Measurements from ENCODE around the gene PKN3. TPM values are rescaled to one million over a fixed set of nuclear protein-coding genes. Genes with fewer than 3 reads are reported as not detected.
A peak's percentile ranks its signal among the peaks of the same experiment; 100 is the strongest.
"Not testable (repeated sequence)": the region's sequence is repeated elsewhere in the genome, so short reads cannot be mapped to it uniquely, and the experiment has no call there.

The PKN3 gene
- total RNA-seq, 2 donors from 2014 or later: 26.0 to 27.2 TPM

- Mint-ChIP-seq H3K9me3 (no peaks in the 10 kb centered on the region), H3K27me3 (ENCODE audit: insufficient read depth) (no peaks in the 10 kb centered on the region), H3K4me1 (peaks cover 46% of the 10 kb centered on the region), H3K27ac (no peak overlapping the region), H3K4me3 (peak overlapping the region; percentile 95), H3K36me3 (ENCODE audit: low read depth) (peaks cover 48% of the 10 kb centered on the region)
- Histone ChIP-seq H3K4me1 (ENCODE audit: control insufficient read depth, insufficient read depth, low read length) (peaks cover 11% of the 10 kb centered on the region), H3K9me3 (ENCODE audit: control insufficient read depth, low read length) (no peaks in the 10 kb centered on the region), H3K4me3 (ENCODE audit: low read length) (no peak overlapping the region), H3K27ac (ENCODE audit: low read depth, low read length) (peak overlapping the region; percentile 85), H3K27me3 (ENCODE audit: control insufficient read depth, insufficient read depth, low read length, poor library complexity, severe bottlenecking) (no peaks in the 10 kb centered on the region), H3K9ac (ENCODE audit: extremely low read depth, low read length, poor library complexity, severe bottlenecking) (peak overlapping the region; percentile 64), H3K36me3 (ENCODE audit: control insufficient read depth, insufficient read depth, low read length) (peaks cover 47% of the 10 kb centered on the region)
- TF ChIP-seq, protein P1, sequence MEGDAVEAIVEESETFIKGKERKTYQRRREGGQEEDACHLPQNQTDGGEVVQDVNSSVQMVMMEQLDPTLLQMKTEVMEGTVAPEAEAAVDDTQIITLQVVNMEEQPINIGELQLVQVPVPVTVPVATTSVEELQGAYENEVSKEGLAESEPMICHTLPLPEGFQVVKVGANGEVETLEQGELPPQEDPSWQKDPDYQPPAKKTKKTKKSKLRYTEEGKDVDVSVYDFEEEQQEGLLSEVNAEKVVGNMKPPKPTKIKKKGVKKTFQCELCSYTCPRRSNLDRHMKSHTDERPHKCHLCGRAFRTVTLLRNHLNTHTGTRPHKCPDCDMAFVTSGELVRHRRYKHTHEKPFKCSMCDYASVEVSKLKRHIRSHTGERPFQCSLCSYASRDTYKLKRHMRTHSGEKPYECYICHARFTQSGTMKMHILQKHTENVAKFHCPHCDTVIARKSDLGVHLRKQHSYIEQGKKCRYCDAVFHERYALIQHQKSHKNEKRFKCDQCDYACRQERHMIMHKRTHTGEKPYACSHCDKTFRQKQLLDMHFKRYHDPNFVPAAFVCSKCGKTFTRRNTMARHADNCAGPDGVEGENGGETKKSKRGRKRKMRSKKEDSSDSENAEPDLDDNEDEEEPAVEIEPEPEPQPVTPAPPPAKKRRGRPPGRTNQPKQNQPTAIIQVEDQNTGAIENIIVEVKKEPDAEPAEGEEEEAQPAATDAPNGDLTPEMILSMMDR (conservative IDR thresholded peaks at IDR 0.05): no peak
- 0% methylated on average over 11 to 74 of the region's 80 CpGs for WGBS, 2 experiments (ENCODE audit: insufficient coverage in 1 of 2, insufficient read length in 1 of 2)
- DNase-seq: peak; percentile 81
Observed at GRCh38 chr9:128689293-128689774, 13.0 kb upstream of the PKN3 start.

DNA sequence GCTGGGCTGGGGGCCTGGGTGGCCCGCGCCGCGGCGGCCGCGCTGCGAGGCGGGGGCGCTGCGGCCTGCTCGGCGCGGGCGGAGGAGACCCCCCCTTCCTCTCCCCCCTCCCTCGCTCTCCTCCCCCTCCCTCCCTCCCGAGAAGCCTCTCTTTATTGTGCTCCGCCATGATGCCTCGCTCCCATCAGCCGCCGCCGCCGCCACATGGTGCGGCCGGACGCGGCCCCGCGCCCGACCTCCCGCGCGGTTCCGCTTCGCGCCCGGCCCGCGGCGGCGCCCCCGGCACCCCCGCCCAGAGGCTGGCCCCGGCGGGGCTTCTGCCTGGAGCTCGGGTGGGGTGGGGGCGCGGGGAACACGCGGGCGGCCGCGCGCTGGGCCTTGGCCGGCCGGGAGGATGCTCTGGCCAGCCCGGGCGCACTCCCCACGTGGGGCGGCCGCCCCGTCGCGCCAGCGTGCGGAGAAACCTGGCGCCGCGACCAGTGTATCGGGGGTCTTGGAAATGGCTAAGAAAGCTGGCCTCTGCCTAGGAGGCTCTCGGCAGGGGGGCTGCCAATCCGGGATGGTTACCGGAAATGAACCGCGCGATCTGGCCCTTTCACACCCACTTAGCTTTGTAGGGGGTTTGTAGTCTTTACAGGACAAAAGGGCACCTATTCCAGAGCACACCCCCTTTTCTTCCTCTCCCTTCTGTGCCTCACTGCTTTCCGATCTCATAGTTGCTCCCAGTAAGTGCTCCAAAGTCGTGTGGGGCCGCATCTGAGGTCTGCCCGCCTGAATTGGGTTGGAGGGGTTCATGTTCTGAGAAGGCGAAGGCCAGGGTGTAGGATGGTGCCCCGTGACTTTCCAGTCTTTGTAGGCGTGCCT is 12.3 kb upstream of the PKN3 start:
- Histone ChIP-seq H3K4me3 (ENCODE audit: low read length) (peak overlapping the region; percentile 92), H3K9ac (ENCODE audit: extremely low read depth, low read length, poor library complexity, severe bottlenecking) (peak overlapping the region; percentile 86), H3K4me1 (ENCODE audit: control insufficient read depth, insufficient read depth, low read length) (peaks cover 9% of the 10 kb centered on the region), H3K27ac (ENCODE audit: low read depth, low read length) (peak overlapping the region; percentile 60), H3K36me3 (ENCODE audit: control insufficient read depth, insufficient read depth, low read length) (peaks cover 52% of the 10 kb centered on the region), H3K27me3 (ENCODE audit: control insufficient read depth, insufficient read depth, low read length, poor library complexity, severe bottlenecking) (no peaks in the 10 kb centered on the region), H3K9me3 (ENCODE audit: control insufficient read depth, low read length) (no peaks in the 10 kb centered on the region)
- no peaks in the 10 kb centered on the region for H3K27me3 Mint-ChIP-seq (ENCODE audit: insufficient read depth)
- 0% methylated on average over 3 to 82 of the region's 83 CpGs for WGBS, 2 experiments (ENCODE audit: insufficient coverage in 1 of 2, insufficient read length in 1 of 2)
- no peaks in the 10 kb centered on the region for H3K9me3 Mint-ChIP-seq
- peaks cover 42% of the 10 kb centered on the region for H3K4me1 Mint-ChIP-seq
- H3K27ac Mint-ChIP-seq: peak overlapping the region; percentile 93
- peaks cover 55% of the 10 kb centered on the region for H3K36me3 Mint-ChIP-seq (ENCODE audit: low read depth)
- H3K4me3 Mint-ChIP-seq: peak overlapping the region; percentile 95
- peak; percentile 82 for DNase-seq
- TF ChIP-seq, protein P1 (conservative IDR thresholded peaks at IDR 0.05): no peak

GRCh38 chr9:128690684-128691034 is 11.6 kb upstream of the PKN3 start:
- Mint-ChIP-seq H3K9me3 (no peaks in the 10 kb centered on the region), H3K36me3 (ENCODE audit: low read depth) (peaks cover 57% of the 10 kb centered on the region), H3K4me3 (peak overlapping the region; percentile 87), H3K4me1 (peaks cover 35% of the 10 kb centered on the region), H3K27me3 (ENCODE audit: insufficient read depth) (no peaks in the 10 kb centered on the region), H3K27ac (peak overlapping the region; percentile 93)
- H3K9ac ChIP-seq (ENCODE audit: extremely low read depth, low read length, poor library complexity, severe bottlenecking): peak overlapping the region; percentile 86
- TF ChIP-seq, protein P1 (conservative IDR thresholded peaks at IDR 0.05): no peak
- H3K27ac ChIP-seq (ENCODE audit: low read depth, low read length): no peak overlapping the region
- peak overlapping the region; percentile 92 for H3K4me3 ChIP-seq (ENCODE audit: low read length)
- peaks cover 7% of the 10 kb centered on the region for H3K4me1 ChIP-seq (ENCODE audit: control insufficient read depth, insufficient read depth, low read length)
- no peak for DNase-seq
- 8 to 28% methylated on average over 3 to 5 of the region's 5 CpGs for WGBS, 2 experiments (ENCODE audit: insufficient coverage in 1 of 2, insufficient read length in 1 of 2)
- H3K9me3 ChIP-seq (ENCODE audit: control insufficient read depth, low read length): no peaks in the 10 kb centered on the region
- H3K27me3 ChIP-seq (ENCODE audit: control insufficient read depth, insufficient read depth, low read length, poor library complexity, severe bottlenecking): no peaks in the 10 kb centered on the region
- peaks cover 50% of the 10 kb centered on the region for H3K36me3 ChIP-seq (ENCODE audit: control insufficient read depth, insufficient read depth, low read length)

GRCh38 chr9:128693738-128694137 is 8.6 kb upstream of the PKN3 start:
- not testable (repeated sequence) for H3K4me3 Mint-ChIP-seq; DNase-seq; H3K27me3 Mint-ChIP-seq (ENCODE audit: insufficient read depth); H3K9me3 ChIP-seq (ENCODE audit: control insufficient read depth, low read length); H3K9me3 Mint-ChIP-seq; H3K27me3 ChIP-seq (ENCODE audit: control insufficient read depth, insufficient read depth, low read length, poor library complexity, severe bottlenecking); H3K9ac ChIP-seq (ENCODE audit: extremely low read depth, low read length, poor library complexity, severe bottlenecking); H3K27ac ChIP-seq (ENCODE audit: low read depth, low read length); H3K4me3 ChIP-seq (ENCODE audit: low read length); H3K4me1 ChIP-seq (ENCODE audit: control insufficient read depth, insufficient read depth, low read length)
- H3K36me3 ChIP-seq (ENCODE audit: control insufficient read depth, insufficient read depth, low read length): peaks cover 73% of the 10 kb centered on the region
- Mint-ChIP-seq H3K27ac (peak overlapping the region; percentile 6), H3K4me1 (peaks cover 14% of the 10 kb centered on the region), H3K36me3 (ENCODE audit: low read depth) (peaks cover 67% of the 10 kb centered on the region)
- 92 to 98% methylated on average over 3 of the region's 3 CpGs for WGBS, 2 experiments (ENCODE audit: insufficient coverage in 1 of 2, insufficient read length in 1 of 2)
